ENCODE measurements around the gene CACNB3. TPM values are rescaled to one million over a fixed set of nuclear protein-coding genes. Genes with fewer than 3 reads are reported as not detected.

The CACNB3 gene
- total RNA-seq, 2 donors from 2014 or later = 40.6 to 59.9 TPM

DNA sequence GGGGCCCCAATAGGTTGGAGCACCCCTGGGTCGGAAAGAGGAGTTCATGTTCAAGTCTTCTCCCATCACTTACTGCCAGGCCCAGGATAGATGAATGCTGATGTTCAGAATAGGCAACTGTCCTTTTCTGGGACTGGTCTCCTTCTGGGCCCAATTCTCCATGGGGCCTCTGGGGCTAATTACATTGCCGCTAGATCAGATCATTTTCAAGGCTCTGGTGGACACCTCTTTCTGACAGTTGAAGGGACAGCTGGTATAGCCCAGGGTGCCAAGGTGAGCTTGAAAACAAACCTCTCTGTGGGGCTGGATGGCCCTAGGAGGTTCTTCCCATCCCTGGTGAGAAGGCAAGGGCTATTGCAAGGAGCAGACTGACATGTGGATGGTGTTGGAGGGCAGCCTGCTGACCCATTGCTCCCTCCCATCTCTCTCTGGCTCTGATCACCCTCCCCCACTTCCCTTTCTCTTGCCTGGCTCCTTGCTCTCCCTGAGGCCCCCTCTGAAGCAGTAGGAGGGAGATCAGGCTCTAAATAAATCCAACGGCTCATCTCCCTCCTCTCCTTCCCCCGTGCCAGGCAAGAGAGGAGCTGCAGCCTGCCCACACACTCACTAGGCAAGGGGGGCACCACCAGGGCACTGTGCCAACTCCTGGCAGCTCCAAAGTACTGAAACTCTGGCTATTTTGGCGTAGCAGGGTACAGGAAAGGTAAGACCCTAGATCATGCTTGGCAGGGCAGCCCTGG, 1.9 kb downstream of the CACNB3 start:
- TF ChIP-seq, protein P1, sequence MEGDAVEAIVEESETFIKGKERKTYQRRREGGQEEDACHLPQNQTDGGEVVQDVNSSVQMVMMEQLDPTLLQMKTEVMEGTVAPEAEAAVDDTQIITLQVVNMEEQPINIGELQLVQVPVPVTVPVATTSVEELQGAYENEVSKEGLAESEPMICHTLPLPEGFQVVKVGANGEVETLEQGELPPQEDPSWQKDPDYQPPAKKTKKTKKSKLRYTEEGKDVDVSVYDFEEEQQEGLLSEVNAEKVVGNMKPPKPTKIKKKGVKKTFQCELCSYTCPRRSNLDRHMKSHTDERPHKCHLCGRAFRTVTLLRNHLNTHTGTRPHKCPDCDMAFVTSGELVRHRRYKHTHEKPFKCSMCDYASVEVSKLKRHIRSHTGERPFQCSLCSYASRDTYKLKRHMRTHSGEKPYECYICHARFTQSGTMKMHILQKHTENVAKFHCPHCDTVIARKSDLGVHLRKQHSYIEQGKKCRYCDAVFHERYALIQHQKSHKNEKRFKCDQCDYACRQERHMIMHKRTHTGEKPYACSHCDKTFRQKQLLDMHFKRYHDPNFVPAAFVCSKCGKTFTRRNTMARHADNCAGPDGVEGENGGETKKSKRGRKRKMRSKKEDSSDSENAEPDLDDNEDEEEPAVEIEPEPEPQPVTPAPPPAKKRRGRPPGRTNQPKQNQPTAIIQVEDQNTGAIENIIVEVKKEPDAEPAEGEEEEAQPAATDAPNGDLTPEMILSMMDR (conservative IDR thresholded peaks at IDR 0.05) = no peak
- Mint-ChIP-seq H3K36me3 (ENCODE audit: low read depth) (peaks cover 15% of the 10 kb centered on the region), H3K4me1 (peaks cover 16% of the 10 kb centered on the region)

DNA sequence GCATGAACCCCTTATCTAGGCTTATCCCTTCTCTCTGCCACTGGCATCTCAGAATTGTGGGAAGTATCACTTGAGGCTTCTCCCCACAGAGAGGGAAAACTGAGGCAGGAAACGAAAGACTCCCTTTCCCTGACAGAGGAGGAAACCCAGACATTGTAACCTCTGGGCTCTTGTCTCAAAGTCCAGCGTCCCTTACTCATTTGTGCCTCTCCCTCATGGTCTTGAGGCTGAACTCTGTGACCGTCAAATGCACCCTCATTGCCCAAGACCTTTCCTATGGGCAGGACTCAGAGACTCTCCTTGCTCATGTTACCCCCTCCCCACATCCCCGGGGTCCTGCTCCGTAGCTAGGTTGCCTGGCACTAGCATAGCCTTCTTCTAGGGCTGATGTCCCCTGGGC, 3.8 kb downstream of the CACNB3 start:
- H3K27ac Mint-ChIP-seq = no peak overlapping the region
- Histone ChIP-seq H3K36me3 (ENCODE audit: control insufficient read depth, insufficient read depth, low read length) (peaks cover 18% of the 10 kb centered on the region), H3K9ac (ENCODE audit: extremely low read depth, low read length, poor library complexity, severe bottlenecking) (no peak overlapping the region), H3K4me3 (ENCODE audit: low read length) (no peak overlapping the region), H3K4me1 (ENCODE audit: control insufficient read depth, insufficient read depth, low read length) (peaks cover under 1% of the 10 kb centered on the region), H3K9me3 (ENCODE audit: control insufficient read depth, low read length) (no peaks in the 10 kb centered on the region), H3K27ac (ENCODE audit: low read depth, low read length) (no peak overlapping the region), H3K27me3 (ENCODE audit: control insufficient read depth, insufficient read depth, low read length, poor library complexity, severe bottlenecking) (no peaks in the 10 kb centered on the region)
- no peak overlapping the region for H3K4me3 Mint-ChIP-seq
- no peak for DNase-seq
- H3K27me3 Mint-ChIP-seq (ENCODE audit: insufficient read depth) = peaks cover 49% of the 10 kb centered on the region
- TF ChIP-seq, protein P1 (conservative IDR thresholded peaks at IDR 0.05) = no peak
- no peaks in the 10 kb centered on the region for H3K9me3 Mint-ChIP-seq
- peaks cover 25% of the 10 kb centered on the region for H3K36me3 Mint-ChIP-seq (ENCODE audit: low read depth)
- H3K4me1 Mint-ChIP-seq = peaks cover 11% of the 10 kb centered on the region
- 91 to 95% methylated on average over 3 to 5 of the region's 5 CpGs for WGBS, 2 experiments (ENCODE audit: insufficient coverage in 1 of 2, insufficient read length in 1 of 2)

More for the DNA sequence above, 1.9 kb downstream of the CACNB3 start:
- Histone ChIP-seq H3K27ac (ENCODE audit: low read depth, low read length) (no peak overlapping the region), H3K9ac (ENCODE audit: extremely low read depth, low read length, poor library complexity, severe bottlenecking) (no peak overlapping the region), H3K9me3 (ENCODE audit: control insufficient read depth, low read length) (no peaks in the 10 kb centered on the region), H3K27me3 (ENCODE audit: control insufficient read depth, insufficient read depth, low read length, poor library complexity, severe bottlenecking) (no peaks in the 10 kb centered on the region), H3K4me3 (ENCODE audit: low read length) (peak overlapping the region; percentile 87), H3K4me1 (ENCODE audit: control insufficient read depth, insufficient read depth, low read length) (peaks cover 9% of the 10 kb centered on the region), H3K36me3 (ENCODE audit: control insufficient read depth, insufficient read depth, low read length) (peaks cover 11% of the 10 kb centered on the region)
- WGBS, 2 experiments (ENCODE audit: insufficient coverage in 1 of 2, insufficient read length in 1 of 2) = 79 to 88% methylated on average over 3 to 5 of the region's 5 CpGs
- Mint-ChIP-seq H3K27me3 (ENCODE audit: insufficient read depth) (peaks cover 65% of the 10 kb centered on the region), H3K9me3 (no peaks in the 10 kb centered on the region), H3K4me3 (peak overlapping the region; percentile 79), H3K27ac (no peak overlapping the region)
- no peak for DNase-seq

DNA sequence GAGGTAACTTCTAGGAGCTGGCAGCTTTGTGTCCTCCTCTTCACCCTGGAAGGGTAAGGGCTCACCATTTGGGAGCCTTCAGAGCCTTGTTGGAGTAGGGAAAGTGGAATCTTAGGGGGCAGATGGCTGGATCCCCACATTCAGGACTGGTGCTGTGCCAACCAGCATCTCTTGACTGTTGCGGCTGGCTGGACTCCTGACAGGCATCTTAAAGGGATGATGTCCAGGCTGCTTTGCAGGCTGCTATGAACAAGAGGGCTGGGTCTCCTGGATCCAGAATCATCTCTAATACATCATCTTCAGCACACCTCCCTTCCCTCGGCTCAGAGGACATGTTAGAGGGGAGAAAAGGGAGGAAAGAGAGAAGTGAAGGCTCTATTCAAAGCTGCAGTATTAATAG, 4.4 kb downstream of the CACNB3 start:
- Mint-ChIP-seq H3K27me3 (ENCODE audit: insufficient read depth) (peaks cover 43% of the 10 kb centered on the region), H3K27ac (no peak overlapping the region), H3K4me1 (peaks cover 9% of the 10 kb centered on the region), H3K4me3 (no peak overlapping the region), H3K9me3 (no peaks in the 10 kb centered on the region), H3K36me3 (ENCODE audit: low read depth) (peaks cover 25% of the 10 kb centered on the region)
- 96 to 100% methylated on average over 1 of the region's 2 CpGs for WGBS, 2 experiments (ENCODE audit: insufficient coverage in 1 of 2, insufficient read length in 1 of 2)
- H3K4me1 ChIP-seq (ENCODE audit: control insufficient read depth, insufficient read depth, low read length) = no peaks in the 10 kb centered on the region
- no peak for DNase-seq
- no peak overlapping the region for H3K27ac ChIP-seq (ENCODE audit: low read depth, low read length)
- no peaks in the 10 kb centered on the region for H3K27me3 ChIP-seq (ENCODE audit: control insufficient read depth, insufficient read depth, low read length, poor library complexity, severe bottlenecking)
- H3K9ac ChIP-seq (ENCODE audit: extremely low read depth, low read length, poor library complexity, severe bottlenecking) = no peak overlapping the region
- H3K36me3 ChIP-seq (ENCODE audit: control insufficient read depth, insufficient read depth, low read length) = peaks cover 23% of the 10 kb centered on the region
- TF ChIP-seq, protein P1 (conservative IDR thresholded peaks at IDR 0.05) = no peak
- no peaks in the 10 kb centered on the region for H3K9me3 ChIP-seq (ENCODE audit: control insufficient read depth, low read length)
- H3K4me3 ChIP-seq (ENCODE audit: low read length) = no peak overlapping the region
